ENCODE results near the gene KANK2. TPM values are rescaled to one million over a fixed set of nuclear protein-coding genes. Genes with fewer than 3 reads are reported as not detected.

KANK2 gene
- total and polyA plus RNA-seq, 2 of the 13 experiments (the other 11 are each of a cell fraction or from before 2014, with no cell fraction given) = 5.7 to 12.9 TPM

DNA sequence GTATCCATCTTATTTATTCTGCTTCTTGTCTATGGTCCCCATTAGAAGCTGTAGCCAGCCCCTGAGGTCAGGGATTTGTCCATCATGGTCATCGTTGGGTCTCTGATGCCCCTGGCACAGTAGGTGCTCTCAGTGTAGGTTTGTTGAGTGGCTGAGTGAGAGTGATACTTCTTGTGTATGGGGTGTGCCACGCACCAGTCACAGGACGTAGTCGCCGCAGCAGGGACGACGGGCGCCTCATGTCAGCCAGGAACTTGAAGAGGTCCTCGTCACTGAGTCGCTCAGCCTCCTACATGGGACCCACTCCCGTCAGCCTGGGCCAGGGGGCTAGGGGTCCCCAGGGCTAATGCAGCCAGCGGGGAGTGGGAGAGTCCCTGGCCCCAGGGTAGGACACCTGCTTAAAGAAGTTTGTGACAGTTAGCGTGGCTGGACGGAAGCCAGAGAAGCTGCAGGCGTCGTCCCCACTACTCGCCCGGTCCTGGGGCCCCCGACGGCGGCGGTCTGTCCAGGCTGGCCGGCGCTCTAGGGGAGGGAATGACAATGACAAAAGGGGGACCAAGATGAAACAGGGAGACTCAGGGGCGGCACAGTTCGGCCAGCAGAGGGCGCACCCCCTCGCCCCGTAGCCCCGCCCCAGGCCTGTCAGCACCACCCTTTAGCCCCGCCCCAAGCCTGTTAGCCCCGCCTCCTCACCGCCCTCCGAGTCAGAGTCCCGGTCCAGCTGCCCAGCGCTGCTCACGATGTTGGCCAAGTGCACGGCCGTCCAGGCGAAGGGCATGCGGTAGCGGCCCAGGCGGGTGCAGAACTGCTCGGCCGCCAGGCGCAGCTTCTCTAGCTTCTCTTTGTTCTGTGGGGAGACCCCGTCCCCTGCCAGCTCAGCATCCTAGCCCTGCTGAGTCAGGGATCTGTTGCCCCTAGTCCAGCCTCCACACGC, 45.8 kb upstream of the KANK2 start (continued):
- TF ChIP-seq ELF3 (CRISPR knock-in tag; IDR thresholded peaks at IDR 0.05) (peak; percentile 12; the same call in 1 of the 2 replicates), ZNF790 (CRISPR knock-in tag; IDR thresholded peaks at IDR 0.05; ENCODE audit: borderline replicate concordance) (no peak), MYC (CRISPR knock-in tag; IDR thresholded peaks at IDR 0.05; ENCODE audit: borderline replicate concordance) (peak; percentile 32; the same call in 1 of the 2 replicates), MEIS1 (CRISPR knock-in tag; IDR thresholded peaks at IDR 0.05; ENCODE audit: borderline replicate concordance) (0 out of 2 replicates have a peak, but pooled peaks have one; percentile 60), ZNF629 (CRISPR knock-in tag; conservative IDR thresholded peaks at IDR 0.05) (no peak), MTF2 (CRISPR knock-in tag; IDR thresholded peaks at IDR 0.05; ENCODE audit: borderline replicate concordance) (no peak), ZNF543 (CRISPR knock-in tag; IDR thresholded peaks at IDR 0.05) (no peak), REXO4 (CRISPR knock-in tag; IDR thresholded peaks at IDR 0.05; ENCODE audit: borderline replicate concordance) (no peak), DBP (CRISPR knock-in tag; IDR thresholded peaks at IDR 0.05; ENCODE audit: not compliant biosample characterization) (no peak), MIER2 (CRISPR knock-in tag; IDR thresholded peaks at IDR 0.05) (no peak; the same call in 1 of the 2 replicates), ZNF441 (CRISPR knock-in tag; IDR thresholded peaks at IDR 0.05; ENCODE audit: borderline replicate concordance) (peak; percentile 32; the same call in 1 of the 2 replicates), ZBTB20 (CRISPR knock-in tag; IDR thresholded peaks at IDR 0.05; ENCODE audit: borderline replicate concordance, low read depth) (peak; percentile 45; the same call in 1 of the 2 replicates), MAFK (conservative IDR thresholded peaks at IDR 0.05 in 1 of 2, IDR thresholded peaks at IDR 0.05 in 1 of 2; ENCODE audit: low read length in 2 of 2) (peak; percentile 69 to 75), NRL (CRISPR knock-in tag; IDR thresholded peaks at IDR 0.05; ENCODE audit: borderline replicate concordance) (peak; percentile 54; the same call in 1 of the 2 replicates), REL (CRISPR knock-in tag; conservative IDR thresholded peaks at IDR 0.05) (no peak), NKX3-1 (CRISPR knock-in tag; IDR thresholded peaks at IDR 0.05) (no peak), SETDB1 (CRISPR knock-in tag; IDR thresholded peaks at IDR 0.05; ENCODE audit: borderline replicate concordance) (no peak), ZNF121 (CRISPR knock-in tag; IDR thresholded peaks at IDR 0.05) (no peak), SRF (IDR thresholded peaks at IDR 0.05; ENCODE audit: low read depth, low read length) (no peak), NR2F6 (IDR thresholded peaks at IDR 0.05) (no peak), NR2F6 (CRISPR knock-in tag; IDR thresholded peaks at IDR 0.05) (0 out of 2 replicates have a peak, but pooled peaks have one; percentile 15), ARID3A (IDR thresholded peaks at IDR 0.05; ENCODE audit: low read depth, low read length) (no peak), RCOR2 (CRISPR knock-in tag; IDR thresholded peaks at IDR 0.05) (0 out of 2 replicates have a peak, but pooled peaks have one; percentile 9)
- TF ChIP-seq, protein P1, sequence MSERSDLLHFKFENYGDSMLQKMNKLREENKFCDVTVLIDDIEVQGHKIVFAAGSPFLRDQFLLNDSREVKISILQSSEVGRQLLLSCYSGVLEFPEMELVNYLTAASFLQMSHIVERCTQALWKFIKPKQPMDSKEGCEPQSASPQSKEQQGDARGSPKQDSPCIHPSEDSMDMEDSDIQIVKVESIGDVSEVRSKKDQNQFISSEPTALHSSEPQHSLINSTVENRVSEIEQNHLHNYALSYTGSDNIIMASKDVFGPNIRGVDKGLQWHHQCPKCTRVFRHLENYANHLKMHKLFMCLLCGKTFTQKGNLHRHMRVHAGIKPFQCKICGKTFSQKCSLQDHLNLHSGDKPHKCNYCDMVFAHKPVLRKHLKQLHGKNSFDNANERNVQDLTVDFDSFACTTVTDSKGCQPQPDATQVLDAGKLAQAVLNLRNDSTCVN (CRISPR knock-in tag; IDR thresholded peaks at IDR 0.05; ENCODE audit: borderline replicate concordance) = no peak
- TF ChIP-seq, protein P2, sequence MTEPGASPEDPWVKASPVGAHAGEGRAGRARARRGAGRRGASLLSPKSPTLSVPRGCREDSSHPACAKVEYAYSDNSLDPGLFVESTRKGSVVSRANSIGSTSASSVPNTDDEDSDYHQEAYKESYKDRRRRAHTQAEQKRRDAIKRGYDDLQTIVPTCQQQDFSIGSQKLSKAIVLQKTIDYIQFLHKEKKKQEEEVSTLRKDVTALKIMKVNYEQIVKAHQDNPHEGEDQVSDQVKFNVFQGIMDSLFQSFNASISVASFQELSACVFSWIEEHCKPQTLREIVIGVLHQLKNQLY (CRISPR knock-in tag; IDR thresholded peaks at IDR 0.05) = no peak

Data from HepG2 (cell line).